Fibroblast of pulmonary artery (primary cell): Measurements from ENCODE around the gene NUDT21.

Experiments
- DNase-seq: peaks from one replicate; pipeline ENCODE4 v3.0.0-alpha.2; 2010; ENCODE audit warnings: low read depth
- H3K4me3 ChIP-seq: replicated peaks from 2 replicates; pipeline ENCODE4 v1.5.1; 2011; ENCODE audit warnings: low read depth, mild to moderate bottlenecking, control low read depth, low read length, moderate library complexity
- TF ChIP-seq, protein P1 (sequence below): IDR thresholded peaks from 2 replicates; pipeline ENCODE4 v1.5.1; 2011; ENCODE audit warnings: mild to moderate bottlenecking, control low read depth, low read length, inconsistent platforms; ENCODE audit errors: missing control alignments

The NUDT21 gene

DNA sequence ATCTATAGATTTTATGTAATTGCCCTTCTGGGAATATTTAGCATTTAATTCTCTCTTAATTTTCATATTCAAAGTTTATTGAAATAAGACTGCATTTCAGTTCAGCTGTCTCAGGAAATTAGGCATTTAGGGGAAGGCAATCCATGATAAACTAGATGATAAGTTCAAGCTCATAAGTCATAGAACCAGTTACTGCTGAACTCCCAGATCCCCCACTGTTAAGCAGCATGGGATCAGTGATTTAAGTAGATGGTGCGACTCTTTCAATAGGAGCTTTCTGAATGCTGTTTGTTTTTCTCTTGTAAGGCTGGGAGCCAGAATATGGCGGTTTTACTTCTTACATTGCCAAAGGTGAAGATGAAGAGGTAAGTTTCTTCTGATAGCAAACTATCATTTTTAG is 24.1 kb upstream of the NUDT21 start:
- TF ChIP-seq, protein P1, sequence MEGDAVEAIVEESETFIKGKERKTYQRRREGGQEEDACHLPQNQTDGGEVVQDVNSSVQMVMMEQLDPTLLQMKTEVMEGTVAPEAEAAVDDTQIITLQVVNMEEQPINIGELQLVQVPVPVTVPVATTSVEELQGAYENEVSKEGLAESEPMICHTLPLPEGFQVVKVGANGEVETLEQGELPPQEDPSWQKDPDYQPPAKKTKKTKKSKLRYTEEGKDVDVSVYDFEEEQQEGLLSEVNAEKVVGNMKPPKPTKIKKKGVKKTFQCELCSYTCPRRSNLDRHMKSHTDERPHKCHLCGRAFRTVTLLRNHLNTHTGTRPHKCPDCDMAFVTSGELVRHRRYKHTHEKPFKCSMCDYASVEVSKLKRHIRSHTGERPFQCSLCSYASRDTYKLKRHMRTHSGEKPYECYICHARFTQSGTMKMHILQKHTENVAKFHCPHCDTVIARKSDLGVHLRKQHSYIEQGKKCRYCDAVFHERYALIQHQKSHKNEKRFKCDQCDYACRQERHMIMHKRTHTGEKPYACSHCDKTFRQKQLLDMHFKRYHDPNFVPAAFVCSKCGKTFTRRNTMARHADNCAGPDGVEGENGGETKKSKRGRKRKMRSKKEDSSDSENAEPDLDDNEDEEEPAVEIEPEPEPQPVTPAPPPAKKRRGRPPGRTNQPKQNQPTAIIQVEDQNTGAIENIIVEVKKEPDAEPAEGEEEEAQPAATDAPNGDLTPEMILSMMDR, result no peak
- H3K4me3 ChIP-seq, result no peak overlapping the region
- DNase-seq, result no peak

DNA sequence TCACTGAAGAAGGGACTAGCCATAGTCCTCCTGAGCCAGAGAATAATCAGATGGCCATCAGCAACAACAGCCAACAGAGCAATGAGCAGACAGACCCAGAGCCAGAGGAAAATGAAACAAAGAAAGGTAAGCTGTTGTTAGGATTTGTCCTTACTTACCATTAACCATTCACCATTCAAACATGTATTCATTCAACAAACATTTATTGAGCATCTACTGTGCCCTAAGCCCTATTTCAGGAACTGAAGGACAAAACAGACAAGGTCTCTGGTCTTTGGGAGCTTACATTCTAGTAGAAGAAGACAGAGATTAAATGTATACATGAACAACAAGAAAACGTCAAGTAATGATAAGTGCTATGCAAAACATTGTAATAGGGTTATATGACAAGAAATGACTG is 19.5 kb upstream of the NUDT21 start:
- DNase-seq, result no peak
- TF ChIP-seq, protein P1, result no peak
- no peak overlapping the region for H3K4me3 ChIP-seq

DNA sequence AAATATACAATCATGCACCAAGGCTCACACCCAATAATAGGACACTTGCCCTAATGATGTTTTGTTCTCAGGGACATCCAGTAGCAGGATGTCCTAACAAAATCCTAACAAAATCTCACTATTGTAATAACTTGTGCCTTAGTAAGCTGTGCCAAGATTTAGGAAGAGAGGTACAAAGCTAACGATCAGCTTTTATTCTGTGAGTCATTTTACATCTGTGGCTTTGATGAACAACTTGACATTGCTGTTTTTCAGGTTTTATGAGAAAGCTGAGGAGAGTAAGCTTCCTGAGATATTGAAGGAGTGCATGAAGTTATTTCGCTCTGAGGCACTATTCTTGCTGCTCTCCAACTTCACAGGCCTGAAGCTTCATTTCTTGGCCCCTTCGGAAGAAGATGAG is 19.1 kb upstream of the NUDT21 start:
- no peak overlapping the region for H3K4me3 ChIP-seq
- TF ChIP-seq, protein P1, result no peak
- no peak for DNase-seq

DNA sequence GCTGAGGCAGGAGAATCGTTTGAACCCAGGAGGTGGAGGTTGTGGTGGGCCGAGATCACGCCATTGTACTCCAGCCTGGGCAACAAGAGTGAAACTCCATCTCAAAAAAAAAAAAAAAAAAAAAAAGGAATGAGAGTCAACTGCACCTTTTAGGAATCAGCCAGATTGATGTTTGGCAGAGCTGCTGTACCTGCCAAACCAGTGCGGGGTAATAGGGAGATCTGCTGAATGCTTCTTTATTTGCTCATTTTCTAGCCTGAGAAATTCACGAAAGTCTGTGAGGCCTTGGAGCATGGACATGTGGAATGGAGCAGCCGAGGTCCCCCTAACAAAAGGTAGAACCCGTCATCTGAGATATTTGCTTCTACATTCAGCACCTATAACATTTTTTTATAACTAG is 18.6 kb upstream of the NUDT21 start:
- no peak for DNase-seq
- H3K4me3 ChIP-seq, result no peak overlapping the region
- TF ChIP-seq, protein P1, result no peak

- DNase-seq, result no peak
- TF ChIP-seq, protein P1, result no peak
Measured at GRCh38 chr16:56468800-56469199, 17.7 kb upstream of the NUDT21 start.

GRCh38 chr16:56466344-56466743 is 15.2 kb upstream of the NUDT21 start:
- no peak for DNase-seq
- no peak overlapping the region for H3K4me3 ChIP-seq
- TF ChIP-seq, protein P1, result no peak

More at GRCh38 chr16:56468800-56469199, 17.7 kb upstream of the NUDT21 start:
- no peak overlapping the region for H3K4me3 ChIP-seq

DNA sequence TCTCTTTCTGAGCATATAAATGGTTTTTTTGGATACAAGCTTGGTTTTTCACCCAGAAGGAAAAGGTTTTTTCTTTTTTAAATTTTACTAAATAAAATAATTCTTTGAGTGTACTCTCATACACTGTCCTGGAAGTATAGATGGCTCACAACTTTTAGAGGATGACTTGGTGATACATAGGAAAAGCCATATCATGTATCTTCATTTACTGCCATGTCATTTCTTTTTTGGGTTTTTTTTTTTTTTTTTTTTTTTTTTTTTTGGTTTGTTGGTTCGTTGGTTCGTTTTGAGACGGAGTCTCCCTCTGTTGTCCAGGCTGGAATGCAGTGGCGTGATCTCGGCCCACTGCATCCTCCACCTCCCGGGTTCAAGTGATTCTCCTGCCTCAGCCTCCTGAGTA is 12.0 kb upstream of the NUDT21 start:
- DNase-seq, result no peak
- no peak overlapping the region for H3K4me3 ChIP-seq
- TF ChIP-seq, protein P1, result no peak
